Activated naive CD4-positive, alpha-beta T cell treated with anti-CD3 and anti-CD28 coated beads, Interleukin-2, amount 50 U/mL, for 16 hours (primary cell): Measurements from ENCODE around the gene ATP6V0C.
"Not testable (repeated sequence)": the region's sequence is repeated elsewhere in the genome, so short reads cannot be mapped to it uniquely, and the experiment has no call there.

Experiments
- DNase-seq: peaks from one replicate; pipeline ENCODE4 v3.0.0-alpha.2; 2020

The ATP6V0C gene

GRCh38 chr16:2560131-2560797 lies 46.5 kb downstream of the ATP6V0C start:
- not testable (repeated sequence) for DNase-seq

GRCh38 chr16:2560798-2561133 lies 47.0 kb downstream of the ATP6V0C start:
- peak; percentile 65 for DNase-seq

- DNase-seq, result not testable (repeated sequence)
Observed at GRCh38 chr16:2567506-2567905, 53.8 kb downstream of the ATP6V0C start.

GRCh38 chr16:2568573-2568972 lies 54.8 kb downstream of the ATP6V0C start:
- not testable (repeated sequence) for DNase-seq
